GM12892 (cell line): Measurements from ENCODE around the gene GRHL1.

ENCODE experiments used
- POLR2A ChIP-seq: IDR thresholded peaks from 2 replicates; pipeline ENCODE4 v1.6.1; 2011; ENCODE audit warnings: low read depth, low read length, control low read depth
- POLR2AphosphoS5 ChIP-seq: IDR thresholded peaks from 2 replicates; pipeline ENCODE4 v1.6.1; 2011; ENCODE audit warnings: low read depth, low read length, control low read depth

- no peak for TF ChIP-seq POLR2A
- TF ChIP-seq POLR2AphosphoS5, result no peak
These were observed 2.1 kb upstream of the GRHL1 start for GRCh38 chr2:9949239-9949991.
